AG04449 (cell line): ENCODE results near the gene PTPA.
"Not testable (repeated sequence)": the region's sequence is repeated elsewhere in the genome, so short reads cannot be mapped to it uniquely, and the experiment has no call there.

Source experiments
- CTCF ChIA-PET: fragments of 350-600 bp; formaldehyde crosslinking; extraction: SDS; loops from one replicate; lab custom pipeline; 2021; ENCODE audit warnings: antibody characterized with exemption; lab: Yijun Ruan, JAX
- POLR2A ChIA-PET: fragments of 400-600, 350-600 bp; formaldehyde crosslinking; extraction: SDS; loops from one replicate; lab custom pipeline; 2020; ENCODE audit warnings: antibody characterized with exemption, inconsistent platforms; lab: Yijun Ruan, JAX
- DNase-seq: peaks from one replicate; pipeline ENCODE4 v3.0.0-alpha.2; 2010; ENCODE audit warnings: low read depth, low spot score
- H3K4me3 ChIP-seq: 2 replicates; pipeline ENCODE4 v1.5.1; 2011; ENCODE audit warnings: low read depth, mild to moderate bottlenecking, control low read depth, low read length
- CTCF ChIP-seq: IDR thresholded peaks from one replicate; pipeline ENCODE4 v1.5.1; 2011; ENCODE audit warnings: mild to moderate bottlenecking, moderate library complexity, low read length, control low read depth, inconsistent platforms; ENCODE audit not compliant: insufficient read depth; ENCODE audit errors: missing control alignments

PTPA gene

GRCh38 chr9:129154866-129155477 lies 43.8 kb downstream of the PTPA start:
- ChIA-PET CTCF (interaction anchor here (1.3 kb wide), 3 partner anchors 9 to 19 kb away, joined by 3 to 5 read pairs (median 4); no protein-coding TSS in a partner anchor), POLR2A (no interaction called here)
- DNase-seq: no peak
- no peak overlapping the region for H3K4me3 ChIP-seq
- no peak for TF ChIP-seq CTCF

GRCh38 chr9:129156163-129156562 lies 44.9 kb downstream of the PTPA start:
- DNase-seq: no peak
- ChIA-PET POLR2A (no interaction called here), CTCF (interaction anchor here (1.3 to 2.1 kb wide), 2 partner anchors 13 to 18 kb away, joined by 9 read pairs; no protein-coding TSS in a partner anchor)
- no peak overlapping the region for H3K4me3 ChIP-seq
- TF ChIP-seq CTCF: no peak

- H3K4me3 ChIP-seq: no peak overlapping the region
- CTCF ChIA-PET: interaction anchor here (0.9 to 6.6 kb wide), 5 partner anchors 9 to 450 kb away, joined by 3 to 51 read pairs (median 5); no protein-coding TSS in a partner anchor
- no peak for DNase-seq
- POLR2A ChIA-PET: interaction anchor here (0.9 to 1.4 kb wide), 4 partner anchors 13 to 335 kb away, joined by 3 to 6 read pairs (median 4); partner anchors contain the start of gene IER5L
- no peak for TF ChIP-seq CTCF
Observed at GRCh38 chr9:129160712-129161533, 49.7 kb downstream of the PTPA start.

GRCh38 chr9:129161534-129161837 lies 50.3 kb downstream of the PTPA start:
- TF ChIP-seq CTCF: no peak
- no peak overlapping the region for H3K4me3 ChIP-seq
- POLR2A ChIA-PET: interaction anchor here (0.9 to 1.4 kb wide), 4 partner anchors 13 to 335 kb away, joined by 3 to 6 read pairs (median 4); partner anchors contain the start of gene IER5L
- CTCF ChIA-PET: interaction anchor here (1.2 to 6.6 kb wide), 4 partner anchors 9 to 23 kb away, joined by 3 to 51 read pairs (median 12); no protein-coding TSS in a partner anchor
- DNase-seq: no peak

GRCh38 chr9:129162497-129163197 lies 51.4 kb downstream of the PTPA start:
- POLR2A ChIA-PET: no interaction called here
- H3K4me3 ChIP-seq: no peak overlapping the region
- CTCF ChIA-PET: interaction anchor here (0.6 to 6.6 kb wide), 3 partner anchors 11 to 463 kb away, joined by 4 to 51 read pairs (median 6); no protein-coding TSS in a partner anchor
- DNase-seq: no peak
- TF ChIP-seq CTCF: no peak

GRCh38 chr9:129163198-129163670 lies 52.0 kb downstream of the PTPA start:
- DNase-seq, POLR2A ChIA-PET, H3K4me3 ChIP-seq: not testable (repeated sequence)
- CTCF ChIA-PET: interaction anchor here (1.0 to 15.2 kb wide), 3 partner anchors 10 to 20 kb away, joined by 6 to 345 read pairs (median 51); no protein-coding TSS in a partner anchor
